ENCODE measurements around the gene TMEFF1.

TMEFF1 gene

GRCh38 chr9:100447041-100447440 is 25.9 kb upstream of the TMEFF1 start:
- no peak for DNase-seq (ENCODE audit: low read depth in 2 of 2, low spot score in 1 of 2)

GRCh38 chr9:100448266-100448665 is 24.7 kb upstream of the TMEFF1 start:
- DNase-seq (ENCODE audit: low read depth in 2 of 2, low spot score in 1 of 2) = no peak

- DNase-seq (ENCODE audit: low read depth in 2 of 2, low spot score in 1 of 2) = no peak
Measured at GRCh38 chr9:100449420-100449819, 23.5 kb upstream of the TMEFF1 start.

- no peak for DNase-seq (ENCODE audit: low read depth in 2 of 2, low spot score in 1 of 2)
Measured at GRCh38 chr9:100452894-100453293, 20.1 kb upstream of the TMEFF1 start.

GRCh38 chr9:100455470-100455869 is 17.5 kb upstream of the TMEFF1 start:
- DNase-seq (ENCODE audit: low read depth in 2 of 2, low spot score in 1 of 2) = no peak

GRCh38 chr9:100457517-100457916 is 15.4 kb upstream of the TMEFF1 start:
- no peak for DNase-seq (ENCODE audit: low read depth in 2 of 2, low spot score in 1 of 2)

GRCh38 chr9:100459963-100460362 is 13.0 kb upstream of the TMEFF1 start:
- DNase-seq (ENCODE audit: low read depth in 2 of 2, low spot score in 1 of 2) = no peak

GRCh38 chr9:100465274-100465673 is 7.7 kb upstream of the TMEFF1 start:
- DNase-seq (ENCODE audit: low read depth in 2 of 2, low spot score in 1 of 2) = no peak

- DNase-seq (ENCODE audit: low read depth in 2 of 2, low spot score in 1 of 2) = no peak
Measured at GRCh38 chr9:100465761-100466160, 7.2 kb upstream of the TMEFF1 start.

GRCh38 chr9:100466171-100466828 is 6.6 kb upstream of the TMEFF1 start:
- DNase-seq (ENCODE audit: low read depth in 2 of 2, low spot score in 1 of 2) = no peak

- no peak for DNase-seq (ENCODE audit: low read depth in 2 of 2, low spot score in 1 of 2)
Measured at GRCh38 chr9:100466829-100467221, 6.1 kb upstream of the TMEFF1 start.

GRCh38 chr9:100468041-100468440 is 4.9 kb upstream of the TMEFF1 start:
- no peak for DNase-seq (ENCODE audit: low read depth in 2 of 2, low spot score in 1 of 2)

- no peak for DNase-seq (ENCODE audit: low read depth in 2 of 2, low spot score in 1 of 2)
Measured at GRCh38 chr9:100472268-100472667, 681 bp upstream of the TMEFF1 start.

GRCh38 chr9:100473276-100474081 is 530 bp downstream of the TMEFF1 start:
- no peak for DNase-seq (ENCODE audit: low read depth in 2 of 2, low spot score in 1 of 2)

GRCh38 chr9:100474082-100474923 is 1.4 kb downstream of the TMEFF1 start:
- DNase-seq (ENCODE audit: low read depth in 2 of 2, low spot score in 1 of 2) = no peak

- DNase-seq (ENCODE audit: low read depth in 2 of 2, low spot score in 1 of 2) = no peak
Measured at GRCh38 chr9:100474924-100475276, 2.0 kb downstream of the TMEFF1 start.

- no peak for DNase-seq (ENCODE audit: low read depth in 2 of 2, low spot score in 1 of 2)
Measured at GRCh38 chr9:100477241-100477640, 4.3 kb downstream of the TMEFF1 start.

- no peak for DNase-seq (ENCODE audit: low read depth in 2 of 2, low spot score in 1 of 2)
Measured at GRCh38 chr9:100478192-100478591, 5.2 kb downstream of the TMEFF1 start.

- DNase-seq (ENCODE audit: low read depth in 2 of 2, low spot score in 1 of 2) = no peak
Measured at GRCh38 chr9:100479820-100480219, 6.9 kb downstream of the TMEFF1 start.

- no peak for DNase-seq (ENCODE audit: low read depth in 2 of 2, low spot score in 1 of 2)
Measured at GRCh38 chr9:100485196-100485595, 12.2 kb downstream of the TMEFF1 start.

GRCh38 chr9:100486479-100487176 is 13.7 kb downstream of the TMEFF1 start:
- DNase-seq (ENCODE audit: low read depth in 2 of 2, low spot score in 1 of 2) = no peak
